Stimulated activated CD8-positive, alpha-beta memory T cell treated with anti-CD3 and anti-CD28 coated beads, Interleukin-4, amount 100 ng/mL, for 4 hours (primary cell): ENCODE data around the gene TIMM22.
"Not testable (repeated sequence)": the region's sequence is repeated elsewhere in the genome, so short reads cannot be mapped to it uniquely, and the experiment has no call there.

ENCODE experiments used
- DNase-seq, 2 donors: peaks; one replicate each; pipeline ENCODE4 v3.0.0-alpha.2; 2020; ENCODE audit warnings: low read depth in 2 of 2, low spot score in 1 of 2

The TIMM22 gene

DNA sequence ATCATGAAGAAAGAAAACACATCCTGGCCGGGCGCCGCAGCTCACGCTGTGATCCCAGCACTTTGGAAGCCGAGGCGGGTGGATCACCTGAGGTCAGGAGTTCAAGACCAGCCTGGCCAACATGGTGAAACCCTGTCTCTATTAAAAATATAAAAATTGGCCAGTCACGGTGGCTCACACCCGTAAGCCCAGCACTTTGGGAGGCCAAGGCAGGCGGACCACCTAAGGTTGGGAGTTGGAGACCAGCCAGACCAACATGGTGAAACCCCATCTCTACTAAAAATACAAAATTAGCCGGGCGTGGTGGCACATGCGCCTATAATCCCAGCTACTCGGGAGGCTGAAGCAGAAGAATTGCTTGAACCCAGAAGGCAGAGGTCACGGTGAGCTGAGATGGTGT lies 25.1 kb upstream of the TIMM22 start:
- not testable (repeated sequence) for DNase-seq

DNA sequence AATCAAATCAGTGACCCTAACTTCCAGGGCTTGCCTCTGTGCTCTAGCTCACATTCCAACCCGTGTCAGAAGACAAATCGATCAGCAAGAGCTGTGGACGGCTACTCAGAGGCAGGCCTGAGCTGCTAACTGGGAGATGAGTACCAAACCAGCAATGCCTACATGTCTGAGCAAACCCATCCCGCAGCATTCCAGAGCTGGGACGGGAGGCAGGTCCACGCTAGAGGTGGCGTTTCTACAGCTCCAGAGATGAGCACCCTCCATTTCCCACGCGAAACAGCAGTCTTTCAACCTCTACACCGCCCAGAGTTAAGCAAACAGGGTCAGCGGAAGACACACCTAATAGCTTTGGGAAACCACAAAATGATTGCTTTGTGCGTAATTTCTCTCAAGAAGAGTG lies 23.9 kb upstream of the TIMM22 start:
- DNase-seq = no peak

DNA sequence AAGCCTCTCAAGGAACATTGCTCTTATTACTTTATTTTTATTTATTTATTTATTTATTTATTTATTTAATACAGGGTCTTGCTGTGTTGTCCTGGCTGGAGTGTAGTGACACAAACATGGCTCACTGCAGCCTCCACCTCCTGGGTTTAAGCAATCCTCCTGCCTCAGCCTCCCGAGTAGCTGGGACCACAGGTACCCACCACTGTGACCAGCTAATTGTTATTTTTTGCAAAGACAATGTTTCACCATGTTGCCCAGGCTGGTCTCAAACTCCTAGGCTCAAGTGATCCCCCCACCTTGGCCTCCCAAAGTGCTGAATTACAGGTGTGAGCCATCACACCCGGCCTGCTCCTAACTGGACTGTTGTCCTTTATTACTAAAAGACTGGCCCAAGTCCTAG lies 22.2 kb upstream of the TIMM22 start:
- not testable (repeated sequence) for DNase-seq

DNA sequence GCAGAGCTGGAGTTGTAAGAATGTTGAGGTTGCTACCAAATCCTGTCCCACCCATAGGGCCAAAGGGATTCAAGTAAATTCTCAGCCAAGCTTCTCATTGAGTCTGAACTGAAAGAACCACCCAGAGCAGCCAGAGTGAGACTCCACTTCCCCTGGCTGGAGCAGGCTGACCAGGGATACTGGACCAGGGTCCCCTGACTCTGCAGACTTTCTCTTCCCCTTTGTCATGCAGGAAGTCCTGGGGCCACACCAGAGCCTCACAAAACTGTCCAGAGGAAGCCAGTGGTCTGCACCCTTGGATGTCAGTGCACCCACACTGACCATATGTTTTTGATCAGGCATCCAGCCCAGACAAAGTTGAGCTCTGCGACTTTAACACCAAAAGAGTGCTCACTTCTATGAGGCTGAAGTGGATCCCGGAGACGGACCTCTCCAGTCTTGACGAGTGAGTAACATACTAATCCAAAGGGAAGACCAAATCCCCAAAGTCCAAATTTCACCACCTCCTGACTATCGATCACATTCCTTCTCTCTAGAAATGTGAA lies 21.5 kb upstream of the TIMM22 start:
- DNase-seq = no peak

DNA sequence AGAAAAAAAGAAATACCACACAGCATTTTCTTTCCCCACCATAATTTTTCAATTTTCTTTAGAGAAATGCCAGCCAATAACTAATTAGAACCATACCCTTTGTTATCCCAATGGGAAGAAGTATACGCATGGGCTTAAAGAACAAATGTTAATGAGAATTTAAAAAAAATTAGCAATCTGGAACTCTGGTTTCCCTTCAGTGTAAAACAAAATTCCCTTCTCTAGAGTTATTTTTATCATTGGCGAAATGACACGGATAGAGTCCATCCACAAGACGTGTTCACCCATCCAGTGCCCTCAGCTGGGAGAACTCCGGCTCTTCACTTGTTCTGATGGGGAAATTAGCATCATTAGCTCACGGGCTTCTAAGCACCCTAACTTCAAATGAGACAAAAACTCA lies 20.6 kb upstream of the TIMM22 start:
- no peak for DNase-seq

DNA sequence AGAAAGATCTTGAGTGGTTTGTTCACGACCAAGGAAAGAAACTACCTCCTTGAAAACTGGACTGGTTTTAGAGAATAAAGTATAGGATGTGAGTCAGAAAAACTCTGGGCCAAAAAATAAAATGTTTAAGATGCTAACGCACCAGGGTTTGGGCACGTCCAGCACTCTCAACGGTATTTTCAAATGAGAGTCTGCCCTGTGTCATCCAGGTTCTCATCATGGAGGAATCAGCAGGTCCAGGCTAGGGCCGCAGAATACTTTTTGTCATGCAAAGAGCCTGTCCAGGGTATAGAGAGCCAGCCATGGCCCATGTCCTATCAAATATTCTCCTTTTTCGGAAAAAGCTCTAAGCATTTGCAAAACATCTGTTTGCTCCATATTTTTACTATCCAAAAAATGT lies 19.8 kb upstream of the TIMM22 start:
- no peak for DNase-seq

DNA sequence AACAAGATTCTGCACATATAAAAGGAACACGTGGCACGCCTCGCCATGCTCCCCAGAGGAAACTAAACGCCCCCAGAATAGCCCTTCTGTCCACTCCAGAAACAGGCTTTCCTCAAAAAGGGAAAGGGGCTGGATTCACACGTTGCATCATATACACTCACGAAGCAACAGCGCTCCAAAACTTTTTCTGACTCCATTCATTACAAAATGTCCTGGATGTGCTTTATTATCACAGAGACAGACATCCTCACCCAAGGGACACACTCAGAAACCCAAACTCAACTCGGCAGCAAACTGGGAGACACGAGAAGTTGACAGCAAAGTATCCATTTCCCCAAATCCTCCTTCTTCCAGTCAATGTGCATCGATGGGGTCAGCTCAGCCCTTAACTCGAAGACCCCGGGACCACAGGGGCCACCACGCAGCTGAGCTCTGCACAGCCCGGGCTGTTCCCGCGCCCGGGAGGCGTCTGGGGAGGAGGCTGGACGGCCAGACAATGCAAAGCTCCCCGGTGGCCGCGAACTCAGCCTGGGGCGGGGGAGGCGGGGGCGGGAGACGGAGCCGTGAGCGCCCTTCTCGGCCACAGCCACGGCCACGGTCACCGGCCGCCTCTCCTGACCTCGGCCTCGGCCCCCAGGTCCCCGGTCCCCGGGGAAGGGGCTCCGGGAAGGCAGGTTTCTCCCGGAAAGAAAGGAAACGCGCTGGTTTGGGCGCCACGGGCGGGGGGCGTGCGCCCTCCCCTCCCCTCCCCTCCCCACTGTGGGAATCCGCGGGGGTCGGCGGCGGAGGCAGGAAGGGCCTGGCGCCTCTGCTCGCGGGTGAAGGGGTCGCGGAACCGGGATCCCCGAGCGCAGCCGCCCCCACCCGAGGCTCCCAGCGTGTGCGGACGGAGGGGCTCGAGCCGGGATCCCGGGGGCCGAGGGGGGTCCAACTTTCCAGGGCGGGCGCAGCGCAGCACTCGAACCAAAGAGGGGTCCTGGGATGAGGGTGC lies 18.5 kb upstream of the TIMM22 start:
- no peak for DNase-seq

DNA sequence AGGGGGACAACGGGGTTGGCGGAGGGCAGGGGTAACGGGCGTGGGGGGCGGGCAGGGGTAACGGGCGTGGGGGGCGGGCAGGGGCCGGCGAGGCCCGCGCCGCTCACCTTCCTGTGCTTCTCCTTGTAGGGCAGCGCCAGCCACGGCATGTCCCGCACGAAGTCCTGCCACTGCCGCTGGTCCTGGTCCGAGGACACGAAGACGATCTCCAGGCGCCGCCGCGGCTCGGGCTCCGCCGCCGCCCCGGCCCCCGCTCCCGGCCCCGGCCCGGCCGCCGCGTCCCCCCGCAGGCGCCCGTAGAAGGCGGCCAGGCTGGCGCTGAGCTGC lies 17.8 kb upstream of the TIMM22 start:
- no peak for DNase-seq

DNA sequence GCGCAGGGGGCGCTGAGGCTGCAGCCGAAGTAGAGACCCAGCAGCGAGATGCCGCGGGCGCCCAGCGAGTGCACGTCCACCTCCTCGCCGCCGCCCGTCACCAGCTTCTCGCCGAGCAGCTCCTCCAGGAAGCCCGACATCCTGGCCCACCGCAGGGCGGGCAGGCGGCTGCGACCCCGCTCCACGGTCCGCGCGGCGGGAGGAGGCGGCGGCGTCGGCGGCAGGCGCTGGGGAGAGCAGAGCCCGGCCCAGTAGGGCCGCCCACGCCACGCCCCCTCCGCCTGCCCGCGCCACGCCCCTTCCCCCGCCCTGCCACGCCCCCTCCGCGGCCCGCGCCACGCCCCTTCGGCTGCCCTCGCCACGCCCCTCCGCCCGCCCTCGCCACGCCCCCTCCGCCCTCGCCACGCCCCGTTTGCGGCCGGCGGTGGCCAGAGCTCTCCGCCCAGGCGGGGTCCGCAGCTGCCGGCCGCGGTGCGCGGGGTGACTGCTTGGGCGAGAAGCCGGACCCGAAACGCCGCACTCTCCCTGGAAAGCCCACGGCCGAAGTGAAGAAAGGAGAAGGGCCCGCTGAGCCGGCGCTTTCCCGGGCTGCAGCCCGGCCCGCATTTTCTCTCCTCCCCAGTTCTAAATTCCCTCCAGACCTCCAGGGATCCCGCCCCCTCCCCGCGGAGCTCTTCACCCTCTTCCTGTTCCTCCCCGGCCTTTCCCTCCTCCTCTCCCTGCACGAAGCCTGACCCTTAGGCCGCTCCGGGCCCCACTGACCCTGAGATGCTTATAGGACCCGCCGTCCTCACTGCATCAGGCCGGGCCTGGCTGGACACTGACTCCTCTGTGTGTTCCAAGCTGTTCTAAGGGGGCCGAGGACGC lies 17.2 kb upstream of the TIMM22 start, which contains the start of gene NXN:
Gene NXN, minus strand, starts transcription at position 238 of the 867 bp plus-strand sequence.
- peak; percentile 74 to 83 for DNase-seq

DNA sequence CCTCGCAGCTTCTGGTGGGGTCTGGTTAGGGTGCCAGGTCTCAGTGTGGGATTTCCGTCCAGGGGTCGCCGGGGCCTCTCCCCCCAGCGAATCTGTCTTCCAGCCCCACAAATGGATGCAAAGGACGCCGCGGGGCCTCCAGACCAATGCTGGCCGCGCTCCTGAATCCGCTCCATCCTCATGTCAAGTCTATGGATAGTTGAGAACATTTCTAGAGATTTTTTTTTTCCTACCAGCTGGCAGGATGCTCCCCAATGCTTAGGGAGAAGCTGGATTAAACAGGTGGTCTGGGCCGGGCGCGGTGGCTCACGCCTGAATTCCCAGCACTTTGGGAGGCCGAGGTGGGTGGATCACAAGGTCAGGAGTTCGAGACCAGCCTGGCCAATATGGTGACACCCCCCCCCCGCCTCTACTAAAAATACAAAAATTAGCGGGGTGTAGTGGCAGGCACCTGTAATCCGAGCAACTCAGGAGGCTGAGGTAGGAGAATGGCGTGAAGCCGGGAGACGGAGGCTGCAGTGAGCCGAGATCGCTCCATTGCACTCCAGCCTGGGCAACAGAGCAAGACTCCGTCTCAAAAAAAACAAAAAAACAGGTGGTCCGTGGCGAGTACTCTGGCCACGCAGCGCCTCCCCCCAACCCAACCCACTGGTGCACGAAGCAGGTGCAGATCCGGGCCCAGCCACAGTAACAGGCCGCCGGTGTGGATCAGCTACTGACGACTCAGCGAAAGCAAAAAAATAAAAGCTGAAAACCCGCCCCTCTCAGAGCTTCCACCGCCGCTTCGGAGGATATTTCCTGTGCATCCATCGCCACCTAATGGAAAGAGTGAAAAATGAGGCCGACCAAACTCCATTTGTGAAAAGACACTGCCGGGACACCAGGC lies 16.3 kb upstream of the TIMM22 start:
- peak; percentile 36 to 48 for DNase-seq

DNA sequence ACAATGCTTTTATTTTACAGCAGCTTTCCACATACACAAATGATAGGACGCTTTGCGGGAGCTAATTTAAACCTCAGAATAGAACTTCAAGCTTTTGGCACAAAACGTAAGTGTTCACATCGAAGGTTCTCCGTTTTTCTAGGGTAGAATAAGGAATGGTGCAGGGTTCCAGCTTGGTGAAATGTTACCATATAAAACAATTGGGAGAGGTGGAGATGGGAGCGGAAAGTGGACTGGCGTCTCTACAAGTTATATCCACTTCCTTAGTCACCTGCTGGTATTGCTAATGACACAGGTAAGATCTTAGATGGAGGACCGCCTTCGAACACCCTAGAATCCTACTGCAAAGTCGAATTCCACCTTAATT lies 15.7 kb upstream of the TIMM22 start:
- no peak for DNase-seq

DNA sequence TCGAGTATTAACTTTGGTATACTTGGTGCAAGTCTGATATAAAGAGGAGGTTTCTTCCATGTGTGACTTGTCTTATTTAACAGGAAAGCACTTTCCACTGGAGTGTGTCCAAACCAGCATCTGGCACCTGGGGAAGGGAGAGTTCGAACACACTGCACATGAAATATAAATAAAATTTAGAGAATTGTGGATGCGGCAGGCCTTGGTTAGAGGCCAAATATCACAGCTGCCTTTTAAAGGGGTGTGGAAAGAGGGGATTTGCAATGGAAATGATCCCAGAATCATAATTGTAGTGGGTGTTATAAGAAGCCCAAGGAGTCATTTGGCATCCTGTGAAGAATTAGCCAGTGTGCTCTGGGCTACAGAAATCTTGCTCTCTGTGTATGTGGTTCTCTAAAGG lies 13.0 kb upstream of the TIMM22 start:
- no peak for DNase-seq

DNA sequence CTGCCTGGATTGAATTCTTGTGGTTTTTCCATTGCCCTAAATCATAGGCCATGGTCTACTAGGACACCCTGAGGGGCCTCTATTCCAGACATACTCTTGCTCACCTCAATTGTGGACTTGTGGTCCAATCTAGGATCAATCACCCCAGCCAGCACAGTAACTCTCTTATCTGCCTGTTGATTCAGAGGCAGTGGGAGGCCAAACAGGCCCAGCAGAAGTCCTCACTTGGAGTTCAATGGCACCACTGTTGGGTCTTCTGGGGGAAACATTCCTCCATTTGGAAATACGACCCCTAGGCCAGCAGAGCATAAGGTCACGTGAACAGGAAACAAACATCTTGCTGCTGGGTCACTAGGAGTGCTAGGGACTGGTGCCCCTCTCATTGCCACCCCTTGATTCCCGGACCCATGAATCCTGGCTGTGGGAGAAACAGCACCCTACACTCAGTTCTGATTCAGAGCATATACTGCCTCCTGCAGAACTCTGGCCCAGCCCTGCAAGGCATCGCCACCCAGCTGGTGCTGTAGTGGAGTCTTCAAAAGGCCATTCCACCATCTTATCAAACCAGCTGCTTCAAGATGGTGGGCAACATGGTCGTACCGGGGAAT lies 10.5 kb upstream of the TIMM22 start:
- DNase-seq = no peak

DNA sequence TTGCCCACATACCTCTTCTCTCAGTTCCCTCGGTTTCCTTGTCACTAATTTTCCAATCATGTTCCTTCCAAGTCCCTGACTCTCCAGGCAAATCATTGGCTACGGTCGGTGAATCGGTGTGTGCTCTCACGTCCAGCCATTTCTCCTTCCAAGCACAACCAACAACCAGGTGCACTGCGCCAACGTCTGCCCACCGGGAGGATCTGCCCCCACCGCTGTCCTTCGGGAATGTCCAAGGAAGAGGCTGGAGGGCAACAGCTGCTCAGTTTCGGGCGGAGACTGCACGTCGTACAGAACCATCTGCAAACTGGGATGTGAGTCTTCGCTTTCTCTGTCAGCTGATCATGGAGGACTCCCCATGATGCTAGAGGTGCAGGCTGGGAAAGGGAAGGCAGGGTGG lies 9.0 kb upstream of the TIMM22 start:
- DNase-seq = no peak

DNA sequence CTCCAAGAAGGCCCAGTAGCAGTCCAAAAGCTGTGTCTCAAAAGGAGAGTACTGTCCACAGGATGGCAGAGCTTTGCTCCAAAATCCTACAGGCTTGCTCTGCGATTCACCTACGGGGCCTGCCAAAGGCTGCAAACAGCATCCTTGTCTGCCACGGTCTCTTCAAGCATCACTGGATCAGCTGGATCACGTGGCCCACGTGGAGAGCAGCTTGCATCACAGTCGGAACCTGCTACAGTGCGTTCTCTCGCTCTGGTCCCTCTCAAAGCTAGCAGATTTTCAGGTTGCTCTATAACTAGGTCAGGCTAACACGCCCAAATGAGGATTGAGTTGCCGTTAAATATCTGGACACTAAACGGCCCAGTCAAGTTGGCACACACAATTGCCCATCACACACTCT lies 8.4 kb upstream of the TIMM22 start:
- DNase-seq = no peak

DNA sequence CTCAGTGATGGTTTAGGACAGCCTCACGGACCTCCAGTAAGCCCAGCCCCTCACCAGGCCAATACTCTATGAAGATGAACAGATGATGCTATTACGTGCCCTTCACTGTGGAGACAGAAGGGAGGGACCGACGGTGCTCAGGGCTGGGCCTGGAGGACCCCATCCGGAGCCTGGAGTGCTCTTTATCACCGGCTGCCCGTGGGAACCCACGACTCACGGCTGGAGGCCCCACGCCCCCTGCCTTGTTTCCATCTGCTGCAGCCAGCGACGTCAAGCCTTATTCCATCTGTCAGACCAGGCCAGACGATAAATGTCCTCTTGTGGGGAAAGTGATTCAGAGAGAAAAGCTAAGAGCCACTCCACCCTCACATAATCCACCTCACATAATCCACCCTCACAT lies 4.0 kb upstream of the TIMM22 start:
- DNase-seq = no peak

DNA sequence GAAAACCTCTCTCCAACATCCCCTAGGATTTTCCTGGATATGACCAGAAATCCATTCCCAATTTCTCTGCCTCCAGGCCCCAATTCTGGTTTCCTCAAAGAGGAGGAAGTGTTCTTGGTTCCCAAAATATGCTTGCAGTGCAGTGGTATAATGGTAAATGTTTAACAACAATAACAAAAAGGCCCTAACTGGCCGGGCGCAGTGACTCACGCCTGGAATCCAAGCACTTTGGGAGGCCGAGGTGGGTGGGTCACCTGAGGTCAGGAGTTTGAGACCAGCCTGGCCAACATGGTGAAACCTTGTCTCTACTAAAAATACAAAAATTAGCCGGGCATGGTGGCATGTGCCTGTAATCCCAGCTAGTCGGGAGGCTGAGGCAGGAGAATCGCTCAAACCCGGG lies 1.6 kb upstream of the TIMM22 start:
- DNase-seq = not testable (repeated sequence)

DNA sequence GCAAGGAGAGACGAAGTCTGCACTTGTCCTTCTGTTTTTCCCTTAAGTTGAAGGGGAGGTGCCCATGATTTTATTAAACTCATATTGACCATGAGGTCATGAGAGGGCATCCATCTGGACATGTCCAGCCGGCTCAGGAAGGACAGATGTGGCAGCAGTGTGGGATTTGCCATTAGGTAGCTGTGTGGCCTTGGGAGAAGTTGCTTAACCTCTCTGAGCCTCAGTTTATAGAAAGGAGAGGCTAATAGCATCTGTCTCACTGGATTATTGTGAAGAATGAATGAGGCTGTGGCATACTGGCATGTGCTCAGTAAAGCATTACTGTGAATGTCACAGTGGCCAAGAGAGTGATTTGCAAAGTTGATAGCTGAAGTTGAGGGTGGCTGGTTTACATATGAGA lies 1.2 kb downstream of the TIMM22 start:
- DNase-seq = no peak

DNA sequence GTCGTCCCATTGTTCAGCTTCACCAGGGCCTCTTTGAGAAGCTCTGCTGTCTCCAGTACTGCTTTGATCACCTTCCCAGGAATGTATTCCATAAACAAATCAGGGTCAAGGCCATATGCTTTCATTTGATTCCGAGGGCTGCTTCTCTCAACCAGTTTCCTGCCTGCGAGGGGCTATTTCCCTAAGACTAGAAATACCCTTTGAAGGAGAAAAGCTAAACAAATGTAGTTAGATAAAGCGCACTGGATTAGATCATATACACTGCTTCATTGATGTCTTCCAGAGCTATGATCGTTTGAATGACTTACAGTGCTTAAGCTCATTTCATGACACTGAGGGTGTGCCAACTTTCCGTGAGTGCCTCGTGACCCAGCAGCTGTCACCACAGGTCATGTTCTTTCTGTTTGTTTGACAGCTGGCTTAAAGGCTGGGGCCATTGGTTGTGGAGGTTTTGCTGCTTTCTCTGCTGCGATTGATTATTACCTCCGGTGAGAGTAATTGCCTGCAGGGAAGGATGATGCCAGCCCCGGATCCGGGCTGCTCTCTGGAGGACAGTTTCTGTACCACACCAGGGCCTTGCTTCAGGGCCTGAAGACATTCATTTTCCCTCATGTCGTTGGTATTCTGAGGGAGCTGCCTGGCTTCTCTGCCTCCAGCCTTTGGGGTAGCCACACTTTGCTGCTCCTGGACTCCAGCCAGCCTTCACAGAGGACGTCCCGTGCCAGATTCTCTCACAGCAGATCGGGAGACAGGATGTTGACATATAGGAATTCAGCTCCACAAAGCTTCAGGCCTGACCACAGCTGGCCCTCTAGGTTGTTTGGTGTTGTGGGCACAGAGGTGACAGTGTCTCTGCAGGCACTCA lies 3.9 kb downstream of the TIMM22 start:
- no peak for DNase-seq
